ENCODE data around the gene RCAN2.
"Not testable (repeated sequence)": the region's sequence is repeated elsewhere in the genome, so short reads cannot be mapped to it uniquely, and the experiment has no call there.

Gene RCAN2

GRCh38 chr6:46332448-46332847, 158.8 kb downstream of the RCAN2 start:
- not testable (repeated sequence) for DNase-seq (ENCODE audit: low read depth)

DNA sequence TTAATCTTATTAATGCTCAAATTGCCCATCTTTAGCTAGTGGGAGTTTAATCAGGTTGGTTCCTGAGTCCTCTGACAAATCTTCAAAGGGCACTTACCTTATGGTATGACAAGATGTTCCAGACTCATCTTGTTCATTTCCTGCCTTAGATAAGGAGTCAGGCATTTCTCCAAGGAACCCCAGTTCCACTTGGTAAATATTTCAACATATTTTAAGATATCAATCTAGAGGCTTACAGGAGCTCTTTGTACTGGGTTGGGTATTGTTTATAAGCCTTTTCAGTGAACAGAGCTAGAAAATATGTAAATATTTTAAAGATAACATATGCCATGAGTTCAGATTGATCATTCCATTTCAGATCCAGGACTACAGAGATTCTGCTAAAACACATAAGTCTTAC, 159.8 kb downstream of the RCAN2 start:
- no peak for DNase-seq (ENCODE audit: low read depth)

DNA sequence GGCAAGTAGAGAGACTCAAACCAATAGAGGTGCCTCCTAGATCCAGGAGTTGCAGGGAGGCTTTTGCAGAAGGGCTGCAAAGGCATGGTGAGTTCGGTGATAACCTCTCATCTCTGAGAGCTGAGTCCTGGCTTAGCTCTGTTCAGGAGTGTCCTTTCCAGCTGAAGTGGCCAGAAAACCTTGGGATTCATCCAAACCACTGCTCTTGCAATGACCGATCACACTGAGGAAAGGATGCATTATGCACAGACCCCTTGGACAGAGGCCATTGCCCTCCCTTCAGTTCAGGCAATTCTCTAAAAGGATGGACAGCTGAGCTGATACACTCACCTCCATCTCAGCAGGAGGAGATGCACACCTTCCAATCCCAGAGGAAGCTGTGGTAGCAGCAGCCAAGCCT, 161.7 kb downstream of the RCAN2 start:
- DNase-seq (ENCODE audit: low read depth): no peak

GRCh38 chr6:46327779-46328178, 163.5 kb downstream of the RCAN2 start:
- no peak for DNase-seq (ENCODE audit: low read depth)

- no peak for DNase-seq (ENCODE audit: low read depth)
Measured at GRCh38 chr6:46325561-46326530, 165.4 kb downstream of the RCAN2 start.

DNA sequence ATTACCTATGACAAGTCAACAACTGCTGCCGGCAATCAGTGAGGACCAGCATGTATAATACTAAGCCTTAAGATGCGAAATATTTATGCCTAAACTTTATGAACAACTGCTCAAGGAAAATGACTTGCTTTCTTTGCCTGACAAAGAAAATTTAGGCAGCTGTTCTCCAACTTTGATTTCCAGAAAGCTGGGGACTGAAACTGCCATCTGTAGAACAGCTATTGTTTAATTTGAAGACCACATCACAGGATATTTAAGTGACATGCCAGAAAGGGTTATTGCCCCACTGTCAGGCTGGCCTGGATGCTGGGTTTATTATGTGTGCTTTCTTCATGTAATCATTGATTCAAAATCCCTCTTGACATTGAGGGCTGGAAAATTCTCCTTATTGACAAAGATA, 166.5 kb downstream of the RCAN2 start:
- DNase-seq (ENCODE audit: low read depth): no peak

DNA sequence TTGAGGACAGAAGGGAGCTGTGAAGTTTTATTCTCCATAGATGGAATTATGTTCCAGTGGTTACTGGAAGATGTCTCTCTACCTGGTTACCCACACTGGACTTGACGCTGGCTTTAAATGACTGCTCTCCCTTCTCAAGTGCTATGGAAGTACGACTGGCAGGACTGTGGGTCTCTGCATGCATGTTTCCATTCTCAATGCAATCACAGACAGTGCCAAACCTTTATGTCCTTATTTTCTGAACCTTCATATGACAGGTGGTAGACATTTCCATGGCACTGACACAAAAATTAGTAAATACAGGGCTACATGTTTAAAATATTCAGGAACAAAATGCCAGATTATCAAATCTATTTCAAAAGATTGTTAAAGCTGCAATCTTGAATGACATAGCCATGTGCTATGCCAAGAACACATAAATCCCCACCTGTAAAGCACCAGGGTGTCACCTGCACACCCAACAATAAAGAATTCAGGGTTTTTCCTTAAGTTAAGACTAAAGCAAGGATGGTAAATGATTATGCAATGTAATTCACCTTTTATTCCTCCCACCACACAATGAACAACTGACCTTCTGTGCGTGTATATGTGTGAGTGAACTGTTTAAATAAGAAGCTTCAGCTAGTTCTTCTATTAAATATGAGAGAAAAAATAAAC, 167.2 kb downstream of the RCAN2 start:
- DNase-seq (ENCODE audit: low read depth): no peak

- DNase-seq (ENCODE audit: low read depth): no peak
Measured at GRCh38 chr6:46323312-46323965, 167.8 kb downstream of the RCAN2 start.

- DNase-seq (ENCODE audit: low read depth): no peak
Measured at GRCh38 chr6:46320505-46320904, 170.7 kb downstream of the RCAN2 start.

GRCh38 chr6:46315589-46315988, 175.7 kb downstream of the RCAN2 start:
- no peak for DNase-seq (ENCODE audit: low read depth)

GRCh38 chr6:46312654-46313053, 178.6 kb downstream of the RCAN2 start:
- DNase-seq (ENCODE audit: low read depth): no peak

GRCh38 chr6:46310196-46310595, 181.1 kb downstream of the RCAN2 start:
- DNase-seq (ENCODE audit: low read depth): no peak

GRCh38 chr6:46306431-46306830, 184.8 kb downstream of the RCAN2 start:
- DNase-seq (ENCODE audit: low read depth): no peak

DNA sequence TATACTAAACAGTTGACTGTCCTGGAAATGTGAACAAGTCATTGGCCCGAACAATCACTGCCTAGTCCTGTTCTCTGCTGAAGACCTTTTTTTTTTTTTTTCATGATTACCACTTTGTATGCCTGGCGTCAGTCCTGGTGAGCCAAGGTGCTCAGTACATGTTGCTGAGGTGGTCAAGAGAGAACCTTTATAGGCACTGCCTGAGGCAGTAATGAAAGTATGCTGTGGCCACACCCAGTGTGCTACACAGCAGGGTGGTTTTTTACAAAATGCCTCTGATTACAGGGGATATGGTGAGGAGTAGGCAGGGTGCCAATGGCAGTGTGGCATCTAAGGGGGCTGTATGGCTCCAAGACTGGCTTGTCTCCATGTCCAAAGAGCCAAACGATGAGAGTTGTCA, 185.4 kb downstream of the RCAN2 start:
- no peak for DNase-seq (ENCODE audit: low read depth)

DNA sequence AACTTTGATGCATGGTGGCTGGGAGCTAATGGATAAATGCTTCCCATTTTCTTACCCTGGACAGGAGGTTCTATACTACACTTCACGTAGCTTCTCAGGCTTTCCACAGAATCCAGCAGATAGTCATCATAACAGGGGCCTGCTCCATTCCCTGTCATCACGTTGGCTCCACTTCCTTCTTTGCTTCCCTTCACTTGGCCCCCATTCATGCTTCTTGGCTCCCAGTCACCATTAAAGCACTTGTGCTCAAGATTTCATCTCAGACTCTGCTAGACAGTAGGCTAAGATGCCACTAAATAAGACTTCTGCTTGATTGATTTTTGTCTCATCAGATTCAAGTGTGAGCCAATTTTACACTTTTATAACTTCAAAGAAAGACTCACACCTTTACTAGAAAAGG, 186.0 kb downstream of the RCAN2 start:
- no peak for DNase-seq (ENCODE audit: low read depth)

DNA sequence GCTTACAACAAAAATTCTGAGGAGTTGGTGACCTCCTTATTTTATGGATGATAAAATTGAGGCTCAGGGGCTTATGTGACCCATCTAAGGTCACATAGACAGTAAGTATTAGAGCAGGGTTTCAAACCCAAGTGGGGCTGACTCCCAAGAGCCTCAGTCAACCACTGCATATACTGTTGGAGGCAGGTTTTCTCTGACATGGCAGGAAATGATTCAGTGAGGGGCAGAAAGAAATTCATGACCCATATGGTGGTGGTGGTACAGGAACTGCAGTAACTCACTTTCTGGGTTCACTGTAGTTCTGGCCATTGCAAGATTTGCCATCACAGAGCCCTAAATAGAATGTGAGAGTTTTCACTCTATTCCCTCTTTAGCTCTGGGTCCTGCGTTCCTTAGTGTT, 188.4 kb downstream of the RCAN2 start:
- no peak for DNase-seq (ENCODE audit: low read depth)

GRCh38 chr6:46302176-46302575, 189.1 kb downstream of the RCAN2 start:
- DNase-seq (ENCODE audit: low read depth): no peak

DNA sequence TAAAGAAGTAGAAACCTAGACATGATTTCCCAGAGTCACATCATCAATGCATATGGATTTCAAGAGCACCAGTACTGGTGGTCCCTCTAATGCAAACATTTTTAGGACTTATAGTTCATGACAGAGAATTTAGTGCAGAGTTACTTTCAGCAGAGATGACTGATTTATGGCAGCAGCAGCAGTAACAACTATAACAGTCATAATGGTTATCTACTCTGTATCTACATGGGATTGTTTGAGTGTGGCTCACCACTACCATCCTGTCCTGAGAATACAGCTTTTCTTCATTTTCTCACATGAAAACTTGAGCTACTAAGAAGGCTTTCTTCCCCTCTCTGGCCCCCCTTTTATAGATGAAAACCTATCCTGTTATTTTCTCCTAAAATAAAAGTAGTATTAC, 192.0 kb downstream of the RCAN2 start:
- no peak for DNase-seq (ENCODE audit: low read depth)

- no peak for DNase-seq (ENCODE audit: low read depth)
Measured at GRCh38 chr6:46296586-46296985, 194.7 kb downstream of the RCAN2 start.

GRCh38 chr6:46293641-46294316, 197.5 kb downstream of the RCAN2 start:
- no peak for DNase-seq (ENCODE audit: low read depth)

- no peak for DNase-seq (ENCODE audit: low read depth)
Measured at GRCh38 chr6:46291880-46292279, 199.4 kb downstream of the RCAN2 start.

DNA sequence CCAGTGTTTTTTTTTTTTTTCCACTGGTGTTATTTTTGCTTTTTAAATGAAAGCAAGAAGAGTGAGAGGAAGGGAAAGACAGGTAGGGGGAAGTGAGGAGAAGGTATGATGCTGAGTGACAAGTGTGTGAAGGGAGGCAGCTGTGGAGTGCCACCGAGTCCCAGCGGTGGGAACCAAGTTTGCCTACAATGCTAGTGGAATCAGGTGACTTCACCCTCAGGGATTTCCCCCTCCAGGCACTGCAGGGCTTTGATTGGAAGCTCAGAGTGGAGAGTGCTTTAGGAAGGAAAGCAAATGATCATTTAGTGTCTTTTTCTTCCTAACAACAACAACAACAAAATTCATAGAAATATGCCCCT, 200.0 kb downstream of the RCAN2 start:
- no peak for DNase-seq (ENCODE audit: low read depth)

Measured in stimulated activated CD8-positive, alpha-beta memory T cell treated with anti-CD3 and anti-CD28 coated beads, Interleukin-15, amount 100 ng/mL, for 1 hour (primary cell).